Measurements from ENCODE around the gene RAP2A.
A peak's percentile ranks its signal among the peaks of the same experiment; 100 is the strongest.

The RAP2A gene

DNA sequence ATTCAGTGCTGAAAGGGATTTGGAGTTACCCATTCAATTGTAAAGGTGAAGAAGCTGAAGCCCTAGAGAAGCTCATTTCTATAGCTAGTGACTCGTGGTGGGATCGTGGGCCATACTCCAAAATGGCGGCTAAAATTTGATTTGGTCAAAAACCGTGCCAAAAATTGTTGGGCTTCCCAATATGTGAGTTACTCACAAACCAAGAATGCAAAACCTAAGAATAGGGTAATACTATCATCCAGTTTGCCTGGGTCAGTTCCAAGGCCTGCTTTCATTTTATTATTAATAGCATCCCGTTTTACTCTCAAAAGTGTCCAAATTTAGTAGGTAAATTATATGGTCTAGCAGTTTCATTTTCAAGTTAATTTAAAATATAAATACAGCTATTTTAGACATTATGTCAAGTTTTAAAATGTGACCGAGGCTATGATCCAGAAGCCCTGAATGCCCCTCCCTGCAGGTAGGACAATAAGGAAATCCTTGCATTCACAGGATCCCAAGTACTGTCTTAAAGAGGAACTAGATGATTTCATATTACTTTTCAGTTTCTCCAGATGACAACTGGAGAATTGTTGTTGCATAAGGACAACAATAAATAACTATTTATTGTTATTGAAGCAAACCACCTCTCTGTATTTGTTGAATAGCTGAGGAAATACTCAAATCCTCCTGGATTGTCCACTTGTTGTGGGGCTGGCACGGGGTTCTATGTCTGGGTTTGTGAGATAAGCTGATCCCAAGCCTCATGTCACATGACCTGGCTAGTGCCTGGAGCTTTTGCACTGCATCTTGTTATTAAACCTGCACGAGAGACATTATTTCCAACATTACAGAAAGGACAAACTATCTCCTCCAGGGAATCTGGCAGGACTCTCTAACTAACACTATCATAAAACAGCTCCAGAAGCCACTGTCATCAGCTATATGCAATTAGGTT lies 11.6 kb upstream of the RAP2A start:
- DNase-seq: no peak

DNA sequence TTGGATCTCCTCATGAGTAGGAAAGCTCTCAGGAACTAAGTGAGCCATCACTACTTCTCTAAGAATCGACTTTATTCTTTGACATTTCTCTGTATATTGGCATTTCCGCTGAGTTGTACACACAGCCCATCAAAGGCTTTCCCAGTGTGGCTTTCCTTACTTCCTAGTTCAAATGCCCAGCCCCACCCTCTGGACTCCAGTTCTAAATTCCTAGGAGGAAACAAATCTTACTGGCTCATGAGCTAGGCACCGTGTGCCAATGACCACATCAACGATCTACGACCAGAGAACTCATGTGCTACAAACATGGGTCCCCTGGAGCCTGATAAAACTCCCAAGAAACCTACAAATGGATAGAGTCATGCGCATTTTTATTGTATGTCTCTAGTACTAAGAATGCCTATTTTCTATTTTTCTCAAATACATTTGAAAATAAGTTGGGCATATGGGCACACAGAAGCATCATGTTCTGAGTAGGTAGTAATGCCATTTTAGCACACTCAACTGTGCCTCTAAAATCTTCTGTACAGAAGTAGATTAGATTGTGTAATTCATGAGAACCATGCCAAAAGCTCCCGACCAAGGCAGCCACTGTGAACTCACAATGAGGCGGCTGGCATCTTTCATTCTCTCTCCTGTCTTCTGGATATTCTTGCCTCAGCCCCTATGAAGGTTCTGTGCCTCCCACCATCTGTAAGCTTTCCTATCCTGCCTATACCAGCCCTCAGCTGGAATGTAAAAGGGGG lies 10.5 kb upstream of the RAP2A start:
- DNase-seq: no peak

DNA sequence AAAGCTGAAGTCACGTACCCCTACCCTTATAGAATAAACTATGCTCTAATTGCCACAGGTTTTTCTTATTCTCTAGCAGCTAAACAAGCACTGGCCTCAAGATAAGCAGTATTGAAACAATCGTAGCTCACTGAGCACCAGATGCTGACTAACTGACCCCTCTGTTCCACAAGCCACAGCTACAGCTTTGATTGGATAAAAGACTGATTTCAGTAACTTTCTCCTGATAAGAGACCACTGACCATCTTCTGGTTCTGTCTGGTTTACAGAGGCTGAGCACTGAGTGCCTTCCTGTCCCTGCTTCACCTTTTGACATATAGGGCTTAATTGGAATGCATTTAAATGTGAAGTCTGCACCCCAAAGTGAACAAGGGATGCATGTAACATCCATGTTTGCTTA lies 8.4 kb upstream of the RAP2A start:
- DNase-seq: no peak

DNA sequence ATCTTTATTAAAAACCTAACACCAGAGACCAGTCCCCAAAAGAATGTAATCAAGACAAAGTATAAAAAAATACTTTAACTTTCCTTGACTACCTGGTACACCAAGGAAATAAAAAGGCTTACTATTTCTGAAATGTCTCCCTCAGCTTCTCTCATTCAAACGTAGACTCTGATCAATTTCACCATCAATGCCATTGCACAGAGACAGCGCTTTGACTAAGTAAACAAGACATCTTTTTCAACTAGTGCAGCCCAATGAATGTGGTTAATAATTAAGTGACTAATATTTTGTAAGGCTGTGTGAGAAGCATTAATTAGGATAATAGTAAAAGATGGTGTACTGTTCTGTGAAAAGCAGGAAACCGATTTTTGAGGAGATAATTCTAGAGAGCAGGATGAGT lies 7.3 kb upstream of the RAP2A start:
- no peak for DNase-seq

DNA sequence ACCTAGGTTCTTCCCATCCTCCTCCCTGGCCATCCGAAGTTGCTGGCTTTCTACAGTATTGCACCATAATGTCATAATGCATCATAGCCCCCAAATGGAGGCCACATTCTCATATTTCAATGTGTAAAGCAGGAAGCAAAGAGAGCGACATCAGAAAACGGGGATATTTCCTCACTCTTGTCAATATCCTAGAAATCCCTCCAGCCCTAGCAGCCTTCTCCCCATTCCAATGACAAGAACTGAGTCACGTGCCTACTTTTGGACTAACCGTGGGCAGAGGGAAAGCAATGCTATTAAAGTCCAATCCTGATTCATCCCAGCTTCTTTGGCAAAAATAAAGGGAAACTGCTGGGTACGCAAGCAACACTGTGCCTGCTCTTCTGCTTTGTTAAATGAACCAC lies 4.3 kb upstream of the RAP2A start:
- DNase-seq: no peak

DNA sequence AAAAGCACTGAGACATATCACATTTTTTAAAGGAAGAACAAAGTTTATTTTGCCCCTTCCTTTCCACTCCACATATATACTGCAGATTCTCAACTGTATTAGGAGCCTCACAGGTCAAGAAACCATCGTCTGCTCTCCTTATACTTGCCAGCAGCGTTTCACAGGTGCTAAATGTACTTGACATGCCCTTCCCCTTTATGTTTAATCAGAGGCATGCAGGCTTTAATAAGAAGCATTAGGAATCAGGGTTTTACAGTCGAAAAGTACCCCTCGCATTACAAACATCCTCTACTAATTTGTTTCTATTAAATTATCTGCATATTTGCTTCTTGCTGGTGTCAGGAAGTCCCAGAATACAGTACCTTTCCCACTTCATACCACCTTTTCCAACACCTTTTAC lies 3.7 kb upstream of the RAP2A start:
- DNase-seq: no peak

DNA sequence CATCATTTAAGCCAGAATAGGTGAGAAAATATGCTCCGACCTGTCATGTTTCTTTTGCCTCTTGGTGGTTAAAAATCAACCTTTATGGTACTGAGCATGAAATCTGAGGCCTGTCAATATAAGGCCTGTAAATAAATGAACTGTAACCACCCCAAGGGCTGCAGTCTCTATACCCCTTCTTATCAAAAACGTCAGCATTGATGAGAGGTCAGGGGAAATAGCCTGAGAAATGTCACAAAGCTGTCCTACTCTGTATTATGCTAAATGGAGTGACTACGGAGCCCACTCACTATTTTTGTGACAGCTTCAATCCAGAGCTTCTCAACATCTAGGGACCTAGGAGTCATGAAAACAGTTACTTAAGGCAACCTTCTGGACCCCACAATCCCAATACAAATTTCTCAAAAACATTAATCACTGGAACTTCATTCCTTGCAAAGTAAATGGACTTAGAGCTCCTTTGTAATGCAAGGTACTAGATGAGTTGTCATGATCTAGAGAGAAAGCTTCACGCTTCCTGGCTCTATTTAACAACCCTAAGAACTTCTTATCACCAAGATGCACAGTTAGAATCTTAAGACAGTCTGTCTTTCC lies 2.7 kb upstream of the RAP2A start:
- DNase-seq: no peak

DNA sequence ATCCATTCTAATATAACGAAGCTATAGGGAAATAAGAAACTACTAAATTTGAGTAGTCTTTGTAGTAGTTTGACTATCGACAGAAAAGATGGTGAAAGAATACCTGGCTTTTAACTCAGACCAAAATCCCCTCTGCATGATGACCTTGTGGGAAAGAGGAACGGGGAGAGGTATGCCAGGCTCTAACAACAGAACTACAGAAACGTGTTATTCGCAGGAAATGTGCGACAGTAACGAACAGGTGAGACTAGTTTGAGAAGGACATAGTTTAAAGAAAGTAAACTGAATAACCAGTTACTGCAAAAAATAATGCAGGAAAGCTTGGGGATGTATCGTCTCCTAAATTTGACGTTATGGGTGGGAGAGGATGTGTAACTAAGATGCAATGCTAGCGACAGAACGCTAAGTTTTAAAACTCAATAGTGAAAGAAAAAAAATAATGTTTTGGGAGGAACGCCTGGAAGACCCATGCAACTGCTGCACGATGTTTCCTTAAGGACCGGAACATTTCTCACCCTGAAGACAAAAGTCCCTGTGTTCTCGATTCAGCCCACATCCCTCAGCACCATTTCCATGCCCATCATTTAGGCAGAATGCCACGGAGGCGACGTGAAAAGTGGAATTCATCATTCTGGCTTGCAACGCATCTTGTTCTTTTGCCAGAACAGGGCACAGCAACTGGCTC lies 1.6 kb upstream of the RAP2A start:
- DNase-seq: no peak

DNA sequence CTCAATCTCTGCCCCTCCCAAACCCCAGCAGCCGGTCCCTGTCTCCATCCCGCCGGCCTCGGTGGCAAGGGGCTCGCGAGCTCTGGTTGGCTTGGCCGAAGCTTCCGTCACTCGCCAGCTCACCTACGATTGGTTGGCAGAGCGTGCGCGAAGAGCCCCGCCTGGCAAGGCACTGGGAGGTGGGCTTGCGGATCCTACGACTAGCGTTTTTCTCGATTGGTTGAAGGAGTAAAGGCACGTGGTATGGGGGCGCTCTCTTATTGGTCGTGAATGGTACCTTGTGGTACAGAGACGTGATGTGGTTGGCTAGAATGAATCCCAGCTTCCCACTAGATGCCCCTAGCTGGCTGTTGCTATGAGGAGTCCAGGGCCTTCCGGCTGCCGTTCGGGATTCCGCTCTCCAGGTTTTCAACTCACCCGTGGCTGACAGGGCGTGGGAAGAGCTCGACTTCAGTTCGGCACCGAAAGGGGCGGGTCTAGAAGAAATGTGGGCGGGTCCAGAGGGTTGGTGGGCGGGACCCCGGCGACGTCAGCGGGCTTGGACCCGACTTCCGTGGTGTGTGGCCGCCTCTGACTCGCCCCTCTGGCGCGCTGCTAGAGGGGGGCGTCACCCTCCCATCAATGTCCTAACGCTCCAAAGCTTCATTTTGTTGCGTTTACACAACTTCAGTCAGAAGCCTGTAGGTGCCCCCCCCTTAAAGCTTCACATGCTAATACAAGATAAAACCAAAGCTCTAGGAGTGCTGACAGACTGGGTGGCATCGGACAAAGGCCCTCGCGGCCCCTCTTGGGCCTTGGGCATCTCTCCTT lies 847 bp upstream of the RAP2A start:
- DNase-seq: peak; percentile 100

DNA sequence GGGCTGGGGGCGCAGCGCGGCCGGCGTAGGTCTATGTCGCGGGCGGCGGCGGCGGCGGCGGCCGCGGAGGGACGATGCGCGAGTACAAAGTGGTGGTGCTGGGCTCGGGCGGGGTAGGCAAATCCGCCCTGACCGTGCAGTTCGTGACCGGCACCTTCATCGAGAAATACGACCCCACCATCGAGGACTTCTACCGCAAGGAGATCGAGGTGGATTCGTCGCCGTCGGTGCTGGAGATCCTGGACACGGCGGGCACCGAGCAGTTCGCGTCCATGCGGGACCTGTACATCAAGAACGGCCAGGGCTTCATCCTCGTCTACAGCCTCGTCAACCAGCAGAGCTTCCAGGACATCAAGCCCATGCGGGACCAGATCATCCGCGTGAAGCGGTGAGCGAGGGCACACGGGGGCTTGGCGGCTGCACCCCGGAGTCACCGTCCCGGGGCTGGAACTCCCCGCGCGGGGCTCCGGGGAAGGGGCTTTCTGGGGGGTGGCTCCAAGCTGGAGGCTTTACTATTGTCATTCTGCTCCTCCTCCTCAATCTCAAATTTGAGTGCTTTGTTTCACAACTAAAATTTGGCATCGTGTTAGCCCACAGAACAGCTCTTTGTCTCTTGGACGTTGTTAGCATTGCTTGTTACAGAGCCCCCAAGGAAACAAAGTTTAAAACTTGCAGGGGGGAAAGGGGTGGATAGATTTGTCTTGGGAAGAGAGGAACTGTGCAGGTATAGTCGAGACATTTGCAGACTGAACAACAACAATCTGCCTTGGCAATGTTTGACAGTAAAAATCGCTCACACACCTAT lies 630 bp downstream of the RAP2A start:
- peak; percentile 29 to 45 for DNase-seq

DNA sequence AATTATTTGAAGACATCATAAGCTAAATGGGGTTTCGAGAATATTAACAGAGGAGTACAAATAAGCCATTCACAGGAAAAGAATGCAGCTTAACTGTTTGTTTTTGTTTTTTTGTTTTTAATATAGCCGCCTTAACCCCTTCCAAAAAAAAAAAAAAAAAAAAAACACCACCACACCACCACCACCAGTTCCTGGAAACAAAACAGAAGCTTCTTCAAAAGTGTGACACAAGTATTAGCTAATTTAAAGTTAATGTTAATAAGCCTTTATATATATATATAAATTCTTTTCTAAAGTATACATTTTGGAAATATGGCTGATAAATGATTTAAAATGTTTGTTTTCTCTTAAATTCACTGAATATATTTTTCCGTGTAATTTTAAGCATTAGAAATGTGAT lies 1.4 kb downstream of the RAP2A start:
- DNase-seq: peak in 1 of 2 experiments; percentile 10

DNA sequence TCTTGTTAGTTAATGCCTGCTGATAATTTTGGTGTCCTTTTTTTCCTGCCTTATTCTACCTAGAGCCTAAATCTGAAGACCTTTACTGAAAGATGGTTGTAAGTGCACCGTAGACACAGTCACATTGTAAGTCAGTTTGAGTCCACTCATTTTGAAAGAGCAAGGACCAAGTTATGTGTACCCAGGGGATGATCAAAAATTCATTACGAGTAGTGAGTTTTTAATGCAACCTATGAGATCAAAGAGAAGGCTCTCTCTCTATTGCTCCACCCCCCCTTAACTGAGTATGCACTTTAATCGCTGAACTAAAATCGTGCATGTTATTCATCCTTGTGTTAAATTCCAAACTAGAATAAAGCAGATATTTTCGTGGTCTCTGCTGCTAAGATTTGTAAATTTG lies 1.8 kb downstream of the RAP2A start:
- no peak for DNase-seq

DNA sequence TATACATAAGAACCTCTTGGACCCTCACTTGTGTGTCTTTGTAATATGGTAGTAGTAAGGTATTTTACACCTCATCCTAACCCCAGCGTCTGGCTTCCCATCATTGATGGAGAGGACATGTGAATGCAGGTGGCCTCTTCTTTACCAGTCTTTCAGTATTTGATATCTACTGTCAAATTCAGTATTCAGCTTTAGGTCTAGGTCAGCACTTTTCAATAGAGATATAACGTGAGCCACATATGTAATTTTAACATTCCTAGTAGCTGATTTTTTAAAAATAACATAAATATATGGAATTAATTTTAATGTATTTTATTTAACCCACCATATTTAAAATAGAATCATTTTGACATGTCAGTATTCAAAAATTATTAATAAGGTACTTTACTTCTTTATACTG lies 2.9 kb downstream of the RAP2A start:
- no peak for DNase-seq

DNA sequence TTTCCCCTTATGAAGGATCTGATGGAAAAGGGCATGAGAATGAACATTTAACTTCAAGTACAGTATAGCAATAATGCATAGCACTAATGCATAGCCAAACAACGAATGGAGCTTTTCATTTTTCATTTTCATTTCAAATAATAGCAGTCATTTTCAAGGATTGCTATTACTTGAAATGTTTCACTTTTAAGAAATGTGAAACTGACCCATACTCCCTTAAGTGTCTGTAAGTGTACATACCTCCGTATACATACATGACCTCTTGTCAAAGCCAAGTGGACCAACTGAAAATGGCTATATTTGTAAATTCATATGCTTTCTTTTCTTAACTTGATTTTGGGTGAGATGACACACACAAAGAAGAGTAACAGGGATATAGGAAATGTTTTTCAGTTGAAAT lies 3.8 kb downstream of the RAP2A start:
- DNase-seq: no peak

DNA sequence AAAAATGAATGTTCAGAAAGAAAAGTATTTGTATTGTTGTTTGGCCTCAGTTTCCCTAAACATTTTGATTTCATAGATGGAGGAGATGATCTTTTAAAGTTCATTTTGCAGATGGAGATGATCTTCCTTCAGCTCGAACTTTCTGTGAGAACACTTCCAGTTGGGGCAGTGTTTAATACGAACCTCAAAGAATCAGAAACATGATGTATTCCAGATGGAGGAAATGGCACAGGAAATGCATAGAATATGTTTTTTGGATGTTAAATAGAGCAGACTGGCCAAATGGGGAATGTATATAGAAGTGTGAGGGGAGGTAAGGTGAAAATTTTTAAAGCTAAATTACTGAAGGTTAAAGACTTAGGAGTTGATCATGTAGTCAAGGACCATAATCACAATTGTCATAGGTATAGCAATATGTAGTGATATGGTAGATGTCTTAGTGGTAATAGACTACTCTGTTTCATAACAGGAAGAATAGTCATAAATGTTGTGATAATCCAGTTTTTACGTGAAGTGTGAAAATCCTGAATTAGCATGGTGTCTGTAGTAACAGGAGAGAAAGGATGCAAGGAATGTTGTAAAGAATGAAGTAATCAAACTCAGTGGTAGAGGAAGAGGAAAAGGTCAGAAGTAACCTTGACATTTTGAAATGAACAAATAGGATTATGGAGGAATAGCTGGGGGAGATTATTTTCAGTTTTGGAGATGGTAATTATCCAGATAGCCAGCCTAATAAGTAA lies 5.1 kb downstream of the RAP2A start:
- DNase-seq: no peak

DNA sequence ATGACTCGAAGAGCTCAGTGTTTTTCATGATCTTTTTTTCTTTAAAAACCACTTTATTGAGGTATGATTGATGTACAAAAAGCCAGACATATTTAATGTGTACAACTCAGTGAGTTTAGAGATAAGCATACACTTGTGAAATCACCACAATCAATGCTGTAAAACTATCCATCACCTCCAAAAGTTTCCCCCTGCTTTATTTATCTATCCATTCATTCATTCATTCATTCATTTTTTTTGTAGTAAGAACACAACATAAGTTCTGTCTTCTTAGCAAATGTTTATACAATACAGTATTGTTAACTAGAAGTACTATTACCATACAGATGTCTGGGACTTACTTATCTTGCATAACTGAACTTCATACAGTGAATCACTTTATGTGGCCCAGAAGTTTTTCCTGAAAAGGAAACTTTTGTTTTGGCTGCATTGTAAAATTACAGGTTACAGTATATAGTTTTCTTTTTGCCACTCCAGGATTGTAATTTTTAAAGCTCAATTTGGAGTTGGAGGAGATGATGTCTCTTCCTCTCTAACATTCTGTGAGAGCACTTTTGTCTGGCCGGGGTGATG lies 6.7 kb downstream of the RAP2A start:
- no peak for DNase-seq

DNA sequence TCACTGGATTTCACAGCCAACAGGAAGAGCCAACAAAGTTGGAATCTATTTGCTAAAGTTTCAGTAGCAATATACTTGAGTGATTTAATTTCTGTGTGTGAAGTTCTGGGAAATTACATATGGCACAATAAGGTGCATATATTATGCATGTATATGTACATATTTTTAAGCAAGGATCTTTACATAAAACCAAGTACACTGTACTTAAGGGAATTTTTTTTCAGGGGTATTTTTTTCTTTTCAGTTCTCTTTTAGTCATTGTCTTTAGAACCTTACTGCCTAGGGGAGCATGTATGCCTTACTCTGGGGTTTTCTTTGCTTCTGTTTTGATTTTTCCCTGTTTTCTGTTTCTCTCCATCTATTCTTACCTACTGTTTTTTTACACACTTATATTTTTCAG lies 7.4 kb downstream of the RAP2A start:
- DNase-seq: no peak

DNA sequence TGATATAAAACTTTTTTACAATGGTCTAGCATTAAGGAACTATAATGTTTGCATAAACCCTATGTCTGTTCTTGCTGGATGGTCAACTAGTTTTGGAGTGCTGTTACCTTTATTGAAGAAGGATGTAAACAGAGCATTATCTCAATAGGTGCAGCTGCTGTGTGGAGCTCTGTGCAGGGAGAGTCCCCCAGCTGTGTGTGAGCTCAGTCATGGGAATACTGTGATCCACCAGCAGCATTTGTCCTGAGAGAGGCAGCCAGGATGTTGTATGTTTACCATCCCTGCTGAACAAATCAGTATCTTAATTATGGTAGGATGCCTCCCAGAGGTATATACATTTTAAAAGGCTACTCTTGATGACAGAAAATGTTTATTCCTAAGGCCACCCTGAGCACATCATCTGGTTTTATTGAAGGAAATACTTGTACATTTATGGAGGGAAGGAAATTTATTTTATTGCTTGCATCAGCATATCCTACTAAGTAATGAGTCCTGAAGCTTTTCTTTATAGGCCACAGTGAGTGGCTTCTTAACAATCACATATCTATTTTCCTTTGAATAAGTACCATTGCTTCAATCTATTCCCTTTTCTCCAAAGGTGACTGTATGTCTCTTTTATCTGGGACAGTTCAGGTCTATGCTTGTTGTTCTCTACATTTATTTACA lies 11.7 kb downstream of the RAP2A start:
- no peak for DNase-seq

DNA sequence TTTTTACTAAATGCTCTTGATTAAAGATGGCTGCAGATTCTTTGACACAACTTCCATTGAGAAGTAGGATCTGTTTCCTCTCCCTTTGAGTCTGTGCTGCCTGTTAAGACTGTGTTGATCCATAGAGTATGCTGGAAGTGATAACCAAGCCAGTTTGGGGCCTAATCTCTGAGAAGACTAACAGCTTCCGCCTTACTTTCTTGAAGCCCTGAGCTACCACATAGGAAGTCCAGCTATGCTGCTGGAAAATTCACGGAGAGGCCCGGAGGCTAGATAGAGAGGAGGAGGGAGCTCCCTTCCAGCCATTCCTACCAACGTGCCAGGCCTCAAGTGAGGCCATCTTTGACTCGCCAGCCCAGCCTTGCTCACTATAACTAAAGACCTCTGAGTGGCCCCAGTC lies 12.5 kb downstream of the RAP2A start:
- DNase-seq: no peak

All from Kasumi-1 (cell line).